HG02763 (cell line): Measurements from ENCODE around the gene CATSPER1.
"Not testable (repeated sequence)": the region's sequence is repeated elsewhere in the genome, so short reads cannot be mapped to it uniquely, and the experiment has no call there.

Experiments
- ATAC-seq: cut with Tn5 transposase; IDR thresholded peaks from one replicate; pipeline ENCODE4 v1.9.1; 2021; ENCODE audit warnings: mild to moderate bottlenecking, moderate library complexity; ENCODE audit not compliant: unreplicated experiment

Gene CATSPER1

DNA sequence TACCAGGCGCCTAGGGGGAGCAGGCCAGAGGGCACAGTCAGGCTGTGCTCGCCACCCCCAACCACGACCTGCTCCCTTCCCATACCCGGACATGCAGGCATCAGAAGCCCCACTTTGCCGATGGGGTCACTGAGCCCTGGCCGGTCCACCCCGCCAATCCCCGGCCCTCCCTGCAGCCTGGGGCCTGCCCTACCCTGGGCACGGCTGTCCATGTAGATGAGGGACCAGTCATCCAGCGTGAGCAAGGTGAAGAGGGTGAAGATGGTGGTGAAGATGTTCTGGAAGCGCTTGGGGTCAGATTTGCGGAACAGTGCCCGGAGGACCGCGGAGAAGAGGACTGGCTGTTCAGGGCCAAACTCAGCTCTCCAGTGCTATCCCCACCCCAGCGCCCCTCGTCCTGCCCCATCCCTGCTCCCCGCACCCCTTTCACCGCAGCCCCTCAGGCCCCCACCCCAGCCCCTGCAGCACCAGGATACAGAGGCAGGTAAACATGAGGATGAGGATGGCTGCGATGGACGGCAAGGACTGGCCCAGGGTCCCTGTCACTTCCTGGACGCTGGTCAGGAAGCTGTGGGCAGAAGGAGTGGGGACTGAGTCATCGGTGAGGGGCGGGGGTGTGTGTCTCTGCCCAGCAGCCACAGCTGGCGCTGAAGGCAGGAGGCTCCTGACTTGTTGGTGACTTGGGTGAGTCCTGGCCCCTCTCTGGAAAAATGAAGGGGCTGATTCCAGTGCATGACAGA, 5.5 kb downstream of the CATSPER1 start:
- no peak for ATAC-seq

DNA sequence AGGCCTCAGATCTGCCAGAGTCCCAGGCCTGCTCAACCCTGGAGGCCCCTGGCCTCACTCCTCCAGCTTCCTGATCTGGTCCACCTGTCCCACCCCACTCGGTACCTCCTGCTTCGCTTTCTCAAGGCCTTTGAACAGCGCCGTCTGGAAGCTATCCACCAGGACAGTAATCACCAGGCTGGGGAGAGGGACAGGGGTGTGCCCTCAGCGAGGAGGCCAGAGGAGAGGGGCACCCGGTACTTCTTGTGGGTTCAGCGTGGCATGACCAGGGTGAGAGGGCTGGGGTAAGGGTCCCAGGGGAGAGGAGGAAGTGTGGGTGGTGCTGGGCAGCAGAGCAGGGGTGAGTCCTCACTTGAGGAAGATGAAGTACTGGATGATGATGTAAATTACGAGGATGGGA, 6.1 kb downstream of the CATSPER1 start:
- ATAC-seq = no peak

DNA sequence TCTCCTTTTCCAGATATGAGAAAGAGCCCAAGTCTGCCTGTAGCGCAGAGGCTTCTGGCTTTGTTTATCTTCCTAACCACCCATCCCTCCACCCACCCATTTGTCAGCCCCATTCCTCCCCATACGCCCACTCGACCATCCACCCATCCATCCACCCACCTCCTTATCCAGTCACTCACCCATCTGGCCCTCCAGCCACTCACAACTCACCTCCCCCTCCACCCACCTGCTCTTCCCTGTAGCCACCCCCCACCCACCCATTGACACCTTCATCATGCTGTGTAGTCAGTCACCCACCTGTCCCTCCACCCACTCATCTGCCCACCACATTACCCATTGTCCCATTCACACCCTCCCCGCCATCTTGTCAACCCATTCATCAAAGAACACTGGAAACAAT, 9.0 kb downstream of the CATSPER1 start:
- ATAC-seq = no peak

DNA sequence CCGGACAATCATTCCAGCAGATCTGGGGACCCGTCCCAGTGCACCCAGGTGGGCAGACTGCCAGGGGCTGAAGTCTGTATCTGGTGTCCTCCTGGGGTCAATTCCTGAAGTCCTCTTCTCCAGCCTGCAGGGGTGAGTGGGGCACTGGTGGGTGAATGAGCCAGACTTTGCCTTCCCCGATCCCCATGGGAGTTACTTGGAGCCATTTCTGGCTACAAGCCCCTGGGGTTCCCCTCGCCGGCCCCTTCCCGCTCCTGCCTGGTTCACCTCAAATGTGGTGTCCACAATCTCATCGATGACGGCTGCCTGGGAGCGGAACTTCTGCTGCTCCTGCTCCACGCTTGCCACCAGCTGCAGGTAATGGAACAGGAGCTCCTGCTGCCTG, 9.5 kb downstream of the CATSPER1 start:
- no peak for ATAC-seq

DNA sequence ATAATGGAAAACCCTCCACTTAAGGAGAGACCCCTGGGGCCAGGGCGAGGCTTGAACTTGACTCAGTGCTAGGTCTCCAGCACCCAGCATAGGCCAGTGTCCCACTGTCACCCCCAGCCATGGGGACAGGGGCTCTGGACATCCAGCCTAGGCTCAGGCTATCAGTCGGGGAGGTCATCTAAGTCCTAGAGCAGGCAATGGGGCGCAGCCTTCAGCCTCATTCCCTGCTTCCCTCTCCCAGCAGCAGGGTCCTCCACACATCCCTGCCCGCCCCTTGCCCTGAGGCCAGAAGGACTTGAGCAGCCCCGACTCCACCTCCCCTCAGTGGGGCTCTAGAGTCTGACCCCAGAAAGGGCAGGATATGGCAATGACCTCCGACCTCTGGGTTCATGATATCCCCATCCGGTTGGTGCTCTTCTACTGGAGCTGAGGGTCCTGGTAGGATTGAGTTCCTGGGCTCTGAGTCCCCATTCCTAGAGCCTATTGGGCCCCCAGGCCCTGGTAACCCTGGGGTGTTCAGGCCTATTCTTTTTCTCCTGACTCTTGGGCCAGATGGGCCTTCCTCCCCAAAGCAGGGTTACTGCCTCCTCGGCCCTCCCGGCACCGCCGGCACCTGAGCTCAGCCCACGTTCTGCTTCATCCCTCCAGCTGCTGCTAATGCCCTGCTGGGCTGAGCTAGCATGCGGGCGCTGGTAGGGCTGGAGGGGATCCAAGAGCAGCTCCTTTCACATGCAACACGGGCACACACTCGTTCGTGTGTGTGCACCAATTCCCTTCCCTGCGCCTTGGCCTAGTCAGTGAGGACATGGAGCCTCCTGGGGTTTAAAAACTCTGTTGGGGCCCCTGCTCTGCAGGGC, 10.1 kb downstream of the CATSPER1 start:
- no peak for ATAC-seq

DNA sequence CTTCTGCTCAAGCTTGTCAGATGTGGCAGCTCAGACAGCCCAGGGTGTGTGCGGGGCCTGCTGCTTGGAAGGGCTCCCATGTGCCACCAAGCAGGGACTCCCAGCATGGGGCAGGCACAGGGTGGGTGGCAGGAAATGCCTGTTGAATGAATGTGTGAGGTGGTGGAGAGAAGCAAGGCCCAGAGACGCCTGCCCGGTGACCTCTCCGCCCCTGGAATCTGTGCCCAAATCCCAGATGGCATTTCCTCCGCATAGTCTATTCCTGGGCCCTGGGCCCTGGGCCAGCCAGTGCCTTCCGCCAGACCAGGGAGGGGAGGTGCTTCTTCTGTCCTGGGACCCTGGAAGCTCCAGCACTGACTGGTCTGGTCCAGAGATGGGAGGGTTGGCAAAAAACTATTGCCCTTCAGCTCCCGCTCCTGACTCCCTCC, 10.8 kb downstream of the CATSPER1 start:
- no peak for ATAC-seq

DNA sequence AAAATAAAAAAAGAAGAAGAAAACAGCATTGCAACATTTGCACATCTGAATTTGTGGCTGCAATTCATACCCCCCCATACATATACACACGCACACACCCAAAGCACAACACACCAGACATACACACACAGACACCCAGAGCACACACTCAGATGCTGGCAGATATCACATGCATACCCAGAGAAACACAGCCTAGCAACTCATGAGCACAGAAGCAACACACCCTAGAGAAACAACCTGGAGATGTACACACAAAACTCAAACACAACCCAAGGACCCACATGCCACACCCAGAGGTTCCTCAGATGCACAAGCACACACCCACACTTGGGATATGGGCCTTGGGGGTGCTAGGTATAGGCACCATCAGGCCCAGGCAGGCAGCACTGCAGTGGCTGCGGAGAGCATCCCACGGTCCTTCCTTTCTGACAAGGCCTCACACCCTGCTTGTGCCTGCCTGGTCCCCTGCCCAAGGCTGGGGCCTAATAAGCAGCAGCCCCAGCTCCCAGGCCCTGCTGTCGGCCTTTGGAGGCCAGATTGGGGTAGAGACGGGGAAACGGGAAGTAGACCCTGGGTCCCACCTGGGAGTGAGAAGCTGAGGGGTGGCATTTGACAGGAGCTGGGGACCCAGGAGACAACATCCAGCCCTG, 11.3 kb downstream of the CATSPER1 start:
- ATAC-seq = no peak

DNA sequence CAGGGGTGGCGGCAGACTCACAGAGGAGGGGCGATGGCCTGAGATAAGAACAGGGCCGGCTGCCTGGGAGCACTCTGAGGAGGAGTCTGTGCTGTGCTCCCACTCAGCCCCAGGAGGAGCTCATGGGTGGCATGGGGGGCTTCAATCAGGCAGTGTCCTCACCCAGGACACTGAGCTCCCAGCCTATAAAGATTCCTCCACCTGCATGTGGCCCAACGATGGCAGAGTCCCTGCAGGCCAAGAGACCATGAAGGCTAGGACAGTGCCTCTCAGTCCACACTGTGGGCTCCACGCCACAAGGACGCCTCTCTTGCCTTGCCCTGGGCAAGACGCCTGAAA, 12.5 kb downstream of the CATSPER1 start:
- no peak for ATAC-seq

DNA sequence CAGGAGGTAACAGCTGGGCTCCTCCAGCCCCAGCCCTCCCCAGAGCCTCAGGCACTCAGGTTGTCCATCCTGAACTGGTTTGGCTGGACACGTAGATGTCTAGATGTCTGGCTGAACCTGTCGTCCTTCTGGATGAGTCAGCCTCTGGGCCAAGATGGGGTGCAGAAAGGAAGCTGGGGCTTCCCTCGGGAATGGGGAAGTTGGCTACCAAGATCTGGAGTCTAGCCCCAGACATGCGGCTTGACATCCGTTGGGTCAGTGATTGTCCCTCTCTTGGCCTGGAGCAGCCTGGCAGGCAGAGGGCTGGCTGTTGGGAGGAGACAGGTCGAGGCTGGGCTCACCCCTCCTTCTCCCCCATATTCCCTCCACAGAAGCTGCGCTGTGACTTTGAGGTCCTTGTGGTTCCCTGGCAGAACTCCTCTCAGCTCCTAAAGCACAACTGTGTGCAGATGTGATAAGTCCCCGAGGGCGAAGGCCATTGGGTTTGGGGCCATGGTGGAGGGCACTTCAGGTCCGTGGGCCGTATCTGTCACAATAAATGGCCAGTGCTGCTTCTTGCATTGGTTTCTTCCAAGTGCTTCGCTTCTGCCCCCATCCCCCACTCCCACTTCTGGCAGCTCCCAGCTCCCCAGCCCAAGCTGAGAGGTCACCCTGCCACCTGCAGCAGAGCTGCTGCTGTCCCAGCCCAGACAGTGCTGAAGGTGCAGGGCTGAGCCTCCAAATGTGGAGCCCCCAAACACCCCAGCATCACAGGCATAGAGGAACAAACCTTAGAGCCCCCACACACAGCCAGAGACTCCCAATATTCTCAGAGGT, 13.1 kb downstream of the CATSPER1 start:
- no peak for ATAC-seq

DNA sequence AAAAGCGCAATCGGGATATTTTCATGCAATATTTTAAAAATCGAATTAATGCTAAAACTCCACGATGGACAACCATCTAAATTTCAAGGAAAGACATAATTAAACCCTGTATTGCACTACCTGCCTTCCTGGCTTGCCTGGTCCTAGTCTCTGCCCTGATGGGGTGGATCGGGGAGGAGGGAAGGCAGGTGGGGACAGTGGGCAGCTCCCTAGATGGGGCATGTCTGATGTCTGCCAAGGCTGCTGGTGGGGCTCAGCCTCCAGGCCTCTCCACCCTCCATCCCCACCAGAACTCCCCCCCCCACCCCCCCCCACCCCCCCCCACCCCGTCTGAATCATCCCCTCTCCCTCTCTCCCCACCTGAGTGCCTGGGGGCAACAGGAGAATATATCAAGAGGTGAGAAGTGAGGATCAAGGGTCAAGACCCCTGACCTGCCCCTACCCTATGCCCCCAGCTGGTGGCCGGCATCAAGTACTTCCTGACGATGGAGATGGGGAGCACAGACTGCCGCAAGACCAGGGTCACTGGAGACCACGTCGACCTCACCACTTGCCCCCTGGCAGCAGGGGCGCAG, 13.8 kb downstream of the CATSPER1 start:
- ATAC-seq = no peak

DNA sequence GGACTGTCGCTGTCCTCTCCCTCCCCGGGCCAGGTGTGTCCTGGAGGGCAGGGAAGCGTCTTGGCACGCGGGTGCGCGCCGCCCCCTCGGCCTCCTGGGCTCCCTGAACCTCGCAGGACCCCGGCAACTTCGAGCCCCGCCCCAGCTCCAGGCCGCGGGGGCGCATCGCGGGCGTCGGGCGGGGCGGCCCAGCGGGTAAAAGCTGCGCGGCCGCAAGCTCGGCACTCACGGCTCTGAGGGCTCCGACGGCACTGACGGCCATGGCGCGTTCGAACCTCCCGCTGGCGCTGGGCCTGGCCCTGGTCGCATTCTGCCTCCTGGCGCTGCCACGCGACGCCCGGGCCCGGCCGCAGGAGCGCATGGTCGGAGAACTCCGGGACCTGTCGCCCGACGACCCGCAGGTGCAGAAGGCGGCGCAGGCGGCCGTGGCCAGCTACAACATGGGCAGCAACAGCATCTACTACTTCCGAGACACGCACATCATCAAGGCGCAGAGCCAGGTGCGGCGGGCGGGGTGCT, 14.4 kb downstream of the CATSPER1 start, which contains the start of gene CST6:
CST6 (plus strand) TSS at position 224 of the 519 bp plus-strand sequence; CDS start at position 261, 37 bp downstream.
- ATAC-seq = no peak

DNA sequence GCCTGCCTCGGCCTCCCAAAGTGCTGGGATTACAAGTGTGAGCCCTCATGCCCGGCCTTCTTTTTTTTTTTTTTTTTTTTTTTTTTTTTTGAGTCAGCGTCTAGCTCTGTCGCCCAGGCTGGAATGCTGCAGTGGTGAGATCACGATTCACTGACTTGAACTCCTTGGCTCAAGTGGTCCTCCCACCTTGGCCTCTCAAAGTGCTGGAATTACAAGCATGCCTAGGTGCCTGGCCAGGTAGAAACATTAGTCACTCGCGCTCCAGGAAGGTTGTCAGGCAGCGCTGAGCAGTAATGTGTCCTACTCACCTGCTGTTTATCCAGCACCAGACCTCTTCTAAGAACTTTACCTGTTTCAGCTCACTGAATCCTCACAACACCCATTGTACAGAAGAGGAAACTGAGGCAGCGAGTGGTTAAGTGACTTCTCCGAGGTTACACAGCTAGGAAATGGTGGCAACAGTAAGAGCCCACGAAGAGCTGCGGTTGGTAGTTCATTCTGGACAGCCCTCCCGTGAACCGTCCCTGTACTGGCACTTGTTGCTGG, 15.0 kb downstream of the CATSPER1 start:
- no peak for ATAC-seq

DNA sequence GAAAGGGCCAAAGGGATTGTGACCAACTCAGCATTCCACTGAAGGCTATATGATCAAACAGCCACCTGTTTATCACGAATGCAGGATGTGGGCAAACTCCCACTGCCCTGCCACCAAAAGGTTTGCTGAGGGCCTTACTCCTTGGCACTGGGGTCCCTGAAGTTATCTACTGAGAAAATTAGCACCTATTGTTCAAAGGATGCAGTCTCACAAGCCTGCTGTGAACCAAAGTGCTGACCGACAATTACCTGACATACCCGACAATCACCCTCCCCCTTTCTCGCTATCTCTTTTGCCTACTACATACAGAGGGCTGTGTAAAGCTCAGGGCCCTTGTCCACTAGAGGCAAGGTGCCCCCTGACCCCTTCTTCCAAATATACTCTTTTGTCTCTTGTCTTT, 16.2 kb downstream of the CATSPER1 start:
- ATAC-seq = not testable (repeated sequence)

DNA sequence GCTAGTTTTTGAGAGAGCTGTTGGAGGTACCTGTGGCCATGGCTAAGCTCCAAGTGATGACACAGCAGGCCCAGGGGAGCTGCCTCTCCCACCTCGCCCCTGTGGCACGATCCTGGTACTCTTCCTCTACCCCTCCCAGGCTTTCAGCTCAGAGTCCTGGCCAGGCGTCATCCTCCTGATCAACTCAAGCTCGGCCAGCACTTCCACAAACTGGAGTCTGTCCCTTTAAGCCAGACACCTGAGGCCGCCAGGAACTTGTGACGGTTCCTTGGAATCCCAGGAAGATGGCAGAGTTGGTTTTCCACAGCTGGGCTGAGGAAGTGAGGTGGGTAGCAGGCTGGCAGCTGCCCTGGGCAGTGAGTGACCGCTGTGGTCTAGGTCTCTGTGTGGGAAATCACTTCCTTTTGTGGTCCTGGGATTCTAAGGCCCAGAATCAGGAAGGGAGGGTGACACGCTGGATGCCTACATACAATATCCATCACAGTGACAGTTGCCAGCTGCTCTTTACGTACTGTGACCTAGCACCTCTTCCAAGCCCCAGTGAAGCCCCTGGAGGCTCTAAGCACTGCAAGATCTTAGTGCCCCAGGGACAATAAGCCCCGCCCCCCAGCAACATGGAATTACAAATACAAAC, 17.7 kb downstream of the CATSPER1 start:
- ATAC-seq = no peak

DNA sequence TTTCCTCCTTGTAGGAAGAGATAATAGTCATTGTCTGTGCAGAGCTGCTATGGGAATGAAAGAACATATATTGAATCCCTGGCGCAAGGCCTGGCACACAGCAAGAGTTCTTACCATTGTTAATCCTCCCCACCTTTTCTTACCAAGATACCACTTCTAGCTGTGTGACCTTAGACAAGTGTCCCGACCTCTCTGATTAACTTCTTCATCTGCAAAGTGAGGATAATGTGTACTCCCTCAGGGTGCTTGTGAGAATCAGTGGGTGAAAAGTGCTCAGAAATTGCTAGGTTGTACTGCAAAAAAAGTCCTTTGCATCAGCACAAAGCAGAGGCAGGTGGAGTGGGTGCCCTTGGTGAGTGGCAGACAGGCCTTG, 18.2 kb downstream of the CATSPER1 start:
- ATAC-seq = no peak

DNA sequence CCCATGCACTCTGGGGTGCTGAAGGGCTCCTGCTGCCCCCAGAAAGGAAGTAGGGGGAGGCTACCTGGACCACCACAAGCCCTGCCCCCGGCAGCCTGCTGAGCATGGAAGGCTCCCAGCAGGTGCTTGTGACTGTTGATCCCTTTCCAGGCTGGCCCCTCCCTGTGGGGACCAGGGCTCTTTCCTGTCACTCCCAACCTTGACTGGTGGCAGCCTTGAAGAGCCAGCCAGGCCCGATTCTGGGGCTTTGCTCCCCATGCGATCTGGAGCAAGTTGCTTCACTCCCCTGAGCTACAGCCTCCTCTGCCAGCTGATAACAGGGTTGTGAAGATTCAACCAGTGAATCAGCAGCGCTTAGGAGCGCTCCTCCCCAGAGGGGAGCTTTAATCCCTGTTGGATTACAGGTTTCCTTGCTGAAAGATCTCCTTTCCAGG, 19.1 kb downstream of the CATSPER1 start:
- ATAC-seq = no peak

DNA sequence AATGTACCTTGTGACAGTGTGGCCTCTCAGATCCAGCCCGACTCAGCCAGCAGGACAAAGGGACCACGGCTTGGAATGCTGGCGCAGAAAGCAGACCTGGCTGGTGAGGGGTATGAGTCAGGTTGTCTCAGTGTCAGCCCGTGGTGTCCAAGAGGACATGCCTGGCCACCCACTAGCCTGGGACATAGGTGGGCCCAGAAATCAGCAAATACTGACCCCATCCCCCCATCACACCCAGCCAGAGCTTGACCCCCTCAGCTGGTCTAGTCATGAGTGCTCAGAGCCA, 19.4 kb downstream of the CATSPER1 start:
- no peak for ATAC-seq

DNA sequence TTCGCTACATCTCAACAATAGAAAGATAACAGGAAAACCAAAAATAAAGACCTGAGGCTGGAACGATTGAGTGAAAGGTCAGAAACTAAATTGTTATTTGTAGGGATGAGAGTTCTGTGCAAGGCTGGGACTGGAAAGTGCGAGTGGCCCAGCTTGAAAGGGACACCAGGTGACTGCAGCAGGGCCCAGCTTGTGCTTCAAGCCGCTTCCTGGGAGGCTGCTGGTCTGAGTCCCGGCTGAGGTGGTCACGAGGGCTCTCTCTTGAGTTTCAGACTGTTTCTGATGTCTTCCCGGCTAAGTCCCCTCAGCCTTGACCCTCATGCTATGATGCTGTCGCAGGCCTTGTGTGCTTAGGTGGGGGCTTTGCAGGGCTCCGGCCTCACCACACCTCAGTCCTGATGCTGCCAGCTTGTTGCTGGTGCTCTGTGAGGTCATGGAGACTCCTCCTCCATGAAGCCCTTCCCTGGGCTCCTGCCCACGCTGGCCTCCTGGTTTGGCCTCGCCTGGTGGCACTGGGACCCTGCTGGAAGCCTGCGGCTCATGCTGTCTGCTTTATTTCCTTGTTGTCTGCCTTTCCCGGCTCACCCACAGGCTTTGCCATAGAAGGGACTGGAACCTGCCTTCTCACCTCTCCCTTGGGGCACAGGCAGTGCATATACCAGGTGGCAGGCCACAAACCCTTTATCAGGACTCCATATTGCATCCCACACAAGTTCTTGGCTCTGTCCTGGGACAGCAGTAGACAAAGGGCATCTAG, 20.0 kb downstream of the CATSPER1 start:
- ATAC-seq = no peak

DNA sequence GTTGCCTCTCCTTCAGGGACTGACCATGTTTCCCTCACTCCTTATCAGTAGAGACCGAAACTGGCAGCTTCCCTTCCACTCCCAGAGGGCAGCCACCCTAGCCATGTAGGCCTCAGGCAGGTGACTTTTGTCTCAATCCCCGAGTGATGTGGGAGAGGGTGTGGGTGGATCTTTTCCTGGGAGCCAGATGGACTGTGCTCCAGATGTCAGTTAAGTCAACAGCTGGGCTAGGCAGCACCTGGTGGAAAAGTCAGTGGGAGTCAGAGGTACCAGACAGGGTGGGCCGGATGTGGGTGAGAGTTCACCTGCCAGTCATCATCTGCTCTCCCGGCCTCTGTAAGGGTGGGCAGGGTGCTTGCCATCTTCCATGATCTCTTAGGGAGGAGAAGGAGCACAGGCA, 22.1 kb downstream of the CATSPER1 start:
- no peak for ATAC-seq
